ENCODE results near the gene DUSP22.

DUSP22 gene

DNA sequence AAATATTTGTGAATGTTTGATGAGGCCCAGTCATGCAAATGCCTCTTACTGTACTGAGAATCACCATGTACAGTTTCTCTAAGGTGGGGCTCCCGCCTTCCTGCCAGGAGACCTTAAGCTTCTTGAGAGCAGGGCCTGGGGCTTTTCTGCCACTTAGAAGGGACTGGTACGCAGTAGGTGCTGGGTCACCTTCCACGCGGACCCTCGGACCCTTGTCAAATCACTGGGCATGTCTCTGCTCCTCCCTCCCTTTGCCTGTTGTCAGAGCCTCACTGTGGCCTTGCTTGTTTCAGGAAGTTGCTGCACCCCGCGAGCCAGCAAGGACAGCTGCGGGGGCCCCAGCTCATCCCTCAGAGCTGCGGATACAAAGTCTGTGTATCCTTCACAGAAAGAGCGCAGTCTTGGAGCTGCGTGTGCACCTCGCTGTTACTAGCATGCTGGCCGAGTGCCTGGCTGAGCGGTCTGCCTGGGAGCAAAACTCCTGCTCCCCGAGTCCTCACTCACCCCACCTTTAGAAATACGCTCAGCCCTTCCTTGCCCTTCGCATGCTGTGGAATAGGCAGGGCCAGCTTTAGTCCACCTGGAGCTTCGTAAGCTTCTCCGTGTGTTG, 68.6 kb downstream of the DUSP22 start (continued):
- no peak for TF ChIP-seq ZNF8 (CRISPR knock-in tag; IDR thresholded peaks at IDR 0.05)

DNA sequence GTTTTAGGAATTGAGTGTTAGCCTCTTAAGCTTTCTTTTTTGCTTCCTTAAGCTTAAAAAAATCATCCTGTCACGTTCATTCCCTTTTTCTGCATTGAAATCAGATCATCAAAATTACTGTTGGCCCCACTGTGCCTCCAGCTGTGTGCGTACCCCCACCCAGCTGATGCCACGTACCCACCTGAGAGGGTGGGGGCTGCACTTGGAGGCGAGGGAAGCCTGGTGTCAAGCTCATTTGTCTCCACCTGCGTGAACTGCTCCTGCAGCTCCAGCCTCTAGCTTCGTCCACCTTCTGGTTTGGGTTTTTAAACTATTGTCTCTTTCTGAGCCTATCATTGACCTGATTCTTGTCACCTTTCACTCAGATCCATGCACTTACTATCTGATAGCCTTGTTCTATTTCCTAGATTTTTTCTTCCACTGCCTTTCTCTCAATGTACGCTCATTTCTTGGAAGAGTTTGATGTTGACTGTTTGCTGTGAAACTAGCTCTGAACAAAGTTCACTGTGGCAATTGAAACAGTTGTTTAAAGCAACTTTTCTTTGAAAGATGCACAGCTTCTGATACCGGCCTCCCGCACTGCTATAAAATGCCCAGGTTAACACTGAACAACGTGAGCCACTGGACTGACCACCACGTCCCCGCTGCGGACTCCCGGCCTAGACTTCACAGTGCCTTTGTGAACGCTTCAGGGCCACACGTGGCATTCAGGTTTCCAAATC, 69.3 kb downstream of the DUSP22 start:
- ATAC-seq: no peak
- TF ChIP-seq BACH2 (CRISPR knock-in tag; IDR thresholded peaks at IDR 0.05; ENCODE audit: borderline replicate concordance): no peak
- no peak for TF ChIP-seq ESRRG (CRISPR knock-in tag; IDR thresholded peaks at IDR 0.05)
- TF ChIP-seq ZNF565 (CRISPR knock-in tag; conservative IDR thresholded peaks at IDR 0.05; ENCODE audit: low read depth): no peak
- TF ChIP-seq OSR1 (CRISPR knock-in tag; IDR thresholded peaks at IDR 0.05): no peak
- no peak for TF ChIP-seq ZNF70 (CRISPR knock-in tag; IDR thresholded peaks at IDR 0.05)

DNA sequence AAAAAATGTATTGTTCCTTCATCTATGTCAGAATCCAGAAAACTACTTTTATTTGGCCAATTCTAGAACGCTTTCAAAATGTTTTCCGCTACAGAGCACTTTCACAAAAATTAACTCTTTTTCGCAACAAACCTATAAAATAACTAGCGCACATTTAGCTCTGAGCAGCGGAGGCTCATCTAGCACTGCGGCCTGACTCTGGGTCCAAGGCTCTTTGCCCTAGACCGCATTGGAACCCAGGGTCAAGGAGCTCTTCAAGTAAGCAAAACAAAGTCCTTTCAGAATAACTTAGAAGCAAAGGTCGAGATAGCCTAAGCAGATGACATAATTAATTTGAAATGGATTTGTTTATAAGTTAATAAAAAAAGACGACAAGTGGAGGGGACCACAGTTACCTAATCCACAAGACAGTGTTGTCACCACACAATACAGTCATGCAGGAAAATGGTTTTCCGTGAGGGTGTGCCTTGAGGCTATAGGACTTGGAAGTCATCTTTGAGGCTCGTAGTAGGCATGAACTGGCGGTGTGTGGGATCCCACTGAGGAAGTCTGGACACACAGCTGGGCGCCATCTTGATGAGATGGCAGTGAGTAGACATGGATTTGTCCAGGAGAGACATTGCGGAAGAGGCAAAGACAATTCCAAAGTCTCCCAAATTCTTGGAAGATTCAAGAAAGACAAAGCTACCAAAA, 70.1 kb downstream of the DUSP22 start:
- ATAC-seq: no peak
- TF ChIP-seq ZC3H10 (CRISPR knock-in tag; IDR thresholded peaks at IDR 0.05) (no peak), ARNTL (CRISPR knock-in tag; IDR thresholded peaks at IDR 0.05; ENCODE audit: borderline replicate concordance, low read depth) (no peak)

- no peak for TF ChIP-seq ZC3H10 (CRISPR knock-in tag; IDR thresholded peaks at IDR 0.05)
- no peak for TF ChIP-seq ESRRG (CRISPR knock-in tag; IDR thresholded peaks at IDR 0.05)
- TF ChIP-seq, protein P1, sequence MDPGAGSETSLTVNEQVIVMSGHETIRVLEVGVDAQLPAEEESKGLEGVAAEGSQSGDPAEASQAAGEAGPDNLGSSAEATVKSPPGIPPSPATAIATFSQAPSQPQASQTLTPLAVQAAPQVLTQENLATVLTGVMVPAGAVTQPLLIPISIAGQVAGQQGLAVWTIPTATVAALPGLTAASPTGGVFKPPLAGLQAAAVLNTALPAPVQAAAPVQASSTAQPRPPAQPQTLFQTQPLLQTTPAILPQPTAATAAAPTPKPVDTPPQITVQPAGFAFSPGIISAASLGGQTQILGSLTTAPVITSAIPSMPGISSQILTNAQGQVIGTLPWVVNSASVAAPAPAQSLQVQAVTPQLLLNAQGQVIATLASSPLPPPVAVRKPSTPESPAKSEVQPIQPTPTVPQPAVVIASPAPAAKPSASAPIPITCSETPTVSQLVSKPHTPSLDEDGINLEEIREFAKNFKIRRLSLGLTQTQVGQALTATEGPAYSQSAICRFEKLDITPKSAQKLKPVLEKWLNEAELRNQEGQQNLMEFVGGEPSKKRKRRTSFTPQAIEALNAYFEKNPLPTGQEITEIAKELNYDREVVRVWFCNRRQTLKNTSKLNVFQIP (CRISPR knock-in tag; IDR thresholded peaks at IDR 0.05; ENCODE audit: borderline replicate concordance, low read depth): no peak
- no peak for TF ChIP-seq ZNF70 (CRISPR knock-in tag; IDR thresholded peaks at IDR 0.05)
- TF ChIP-seq ZNF565 (CRISPR knock-in tag; conservative IDR thresholded peaks at IDR 0.05; ENCODE audit: low read depth): no peak
- TF ChIP-seq ISL1 (CRISPR knock-in tag; IDR thresholded peaks at IDR 0.05): no peak
- no peak for TF ChIP-seq ZFP30 (CRISPR knock-in tag; IDR thresholded peaks at IDR 0.05)
- no peak for TF ChIP-seq ZFP3 (CRISPR knock-in tag; IDR thresholded peaks at IDR 0.05)
- TF ChIP-seq RARB (CRISPR knock-in tag; IDR thresholded peaks at IDR 0.05): no peak
- no peak for ATAC-seq
These were observed 70.6 kb downstream of the DUSP22 start for GRCh38 chr6:362924-363249.

DNA sequence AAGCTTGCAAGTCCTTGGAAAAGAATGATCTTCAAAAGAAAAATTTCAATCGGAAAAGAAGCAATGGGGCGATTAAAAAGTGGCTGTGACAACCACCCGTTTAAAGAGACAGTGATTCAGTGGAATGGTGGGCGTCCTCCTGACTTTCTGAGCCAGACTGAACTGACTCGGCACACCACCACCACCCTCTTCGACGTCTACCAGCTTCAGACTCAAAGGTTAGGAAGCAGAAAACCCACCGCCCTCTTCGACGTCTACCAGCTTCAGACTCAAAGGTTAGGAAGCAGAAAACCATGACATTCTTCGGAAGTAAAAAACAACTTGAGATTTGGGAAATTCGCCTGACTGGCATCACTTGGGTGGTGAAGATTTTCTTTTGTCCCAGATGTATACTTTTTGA, 71.0 kb downstream of the DUSP22 start:
- TF ChIP-seq RARB (CRISPR knock-in tag; IDR thresholded peaks at IDR 0.05): no peak
- no peak for TF ChIP-seq ZC3H10 (CRISPR knock-in tag; IDR thresholded peaks at IDR 0.05)
- no peak for TF ChIP-seq PPARA (CRISPR knock-in tag; IDR thresholded peaks at IDR 0.05; ENCODE audit: borderline replicate concordance)
- TF ChIP-seq ARNTL (CRISPR knock-in tag; IDR thresholded peaks at IDR 0.05; ENCODE audit: borderline replicate concordance, low read depth): no peak
- TF ChIP-seq PATZ1 (CRISPR knock-in tag; IDR thresholded peaks at IDR 0.05; ENCODE audit: borderline replicate concordance): no peak
- no peak for TF ChIP-seq BACH2 (CRISPR knock-in tag; IDR thresholded peaks at IDR 0.05; ENCODE audit: borderline replicate concordance)
- TF ChIP-seq, protein P2, sequence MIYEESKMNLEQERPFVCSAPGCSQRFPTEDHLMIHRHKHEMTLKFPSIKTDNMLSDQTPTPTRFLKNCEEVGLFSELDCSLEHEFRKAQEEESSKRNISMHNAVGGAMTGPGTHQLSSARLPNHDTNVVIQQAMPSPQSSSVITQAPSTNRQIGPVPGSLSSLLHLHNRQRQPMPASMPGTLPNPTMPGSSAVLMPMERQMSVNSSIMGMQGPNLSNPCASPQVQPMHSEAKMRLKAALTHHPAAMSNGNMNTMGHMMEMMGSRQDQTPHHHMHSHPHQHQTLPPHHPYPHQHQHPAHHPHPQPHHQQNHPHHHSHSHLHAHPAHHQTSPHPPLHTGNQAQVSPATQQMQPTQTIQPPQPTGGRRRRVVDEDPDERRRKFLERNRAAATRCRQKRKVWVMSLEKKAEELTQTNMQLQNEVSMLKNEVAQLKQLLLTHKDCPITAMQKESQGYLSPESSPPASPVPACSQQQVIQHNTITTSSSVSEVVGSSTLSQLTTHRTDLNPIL (CRISPR knock-in tag; IDR thresholded peaks at IDR 0.05; ENCODE audit: low read depth): no peak
- no peak for TF ChIP-seq GLIS3 (CRISPR knock-in tag; IDR thresholded peaks at IDR 0.05)
- TF ChIP-seq CSDC2 (CRISPR knock-in tag; IDR thresholded peaks at IDR 0.05): no peak
- no peak for TF ChIP-seq ZFP30 (CRISPR knock-in tag; IDR thresholded peaks at IDR 0.05)
- TF ChIP-seq, protein P1 (CRISPR knock-in tag; IDR thresholded peaks at IDR 0.05; ENCODE audit: borderline replicate concordance, low read depth): no peak
- no peak for TF ChIP-seq ZFP3 (CRISPR knock-in tag; IDR thresholded peaks at IDR 0.05)
- TF ChIP-seq ZNF8 (CRISPR knock-in tag; IDR thresholded peaks at IDR 0.05): no peak
- no peak for TF ChIP-seq ISL1 (CRISPR knock-in tag; IDR thresholded peaks at IDR 0.05)
- no peak for ATAC-seq
